ENCODE results near the gene MYOZ1. TPM values are rescaled to one million over a fixed set of nuclear protein-coding genes. Genes with fewer than 3 reads are reported as not detected.

The MYOZ1 gene
- total and polyA plus RNA-seq, 8 donors: 0.18 to 1.3 (median 0.70) TPM; not detected in 4

DNA sequence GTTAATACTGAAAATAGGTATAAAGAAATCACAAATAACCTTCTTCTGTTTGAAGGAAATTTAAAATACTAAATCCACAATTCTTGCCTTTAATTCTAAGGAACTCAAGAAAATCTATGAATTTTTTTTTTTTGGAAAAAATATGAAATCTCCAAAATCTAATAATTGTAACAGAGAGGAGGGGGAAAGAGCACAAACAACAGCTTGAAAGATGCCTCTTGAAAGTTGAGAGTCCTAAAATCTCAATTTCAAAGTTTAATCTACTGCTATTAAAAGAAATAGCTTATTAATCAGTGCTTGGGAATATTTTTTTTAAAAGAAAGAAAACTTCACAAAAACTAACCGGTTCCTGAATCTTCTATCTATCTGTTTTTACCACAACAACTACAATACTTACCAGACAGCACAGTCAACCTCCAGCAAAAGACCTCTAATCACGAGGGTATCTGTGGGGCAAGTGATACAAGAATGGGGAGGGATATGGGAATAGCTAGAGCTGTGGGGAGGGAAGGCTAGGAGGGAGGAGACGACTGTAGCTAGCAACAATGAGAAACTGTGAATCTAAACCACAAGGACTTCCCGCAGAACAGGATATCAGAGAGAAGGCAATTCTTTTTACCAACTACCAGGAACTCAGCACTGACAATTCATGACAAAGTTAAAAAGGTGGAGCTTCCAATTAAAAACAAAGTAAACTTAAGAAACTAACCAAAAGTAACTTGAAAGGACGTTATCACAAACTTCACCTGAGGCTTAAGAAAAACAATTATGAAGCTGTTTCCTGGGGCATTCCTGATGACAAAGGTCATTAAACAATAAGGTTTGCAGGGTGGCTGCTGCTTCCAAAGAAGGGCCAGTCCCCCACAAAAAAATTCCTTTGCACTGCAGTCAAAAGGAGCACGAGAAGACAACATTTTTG, 50.1 kb downstream of the MYOZ1 start, which contains the start of gene USP54:
TSS of gene USP54 (minus strand) at position 462 of the 919 bp plus-strand sequence. CDS start 15,684 bp downstream, outside the sequence.
- intact Hi-C loops (cut with DNase I; ENCODE audit: low total_unique reads): no loop called here
- peak in 1 of 2 donors; percentile 79 for DNase-seq

DNA sequence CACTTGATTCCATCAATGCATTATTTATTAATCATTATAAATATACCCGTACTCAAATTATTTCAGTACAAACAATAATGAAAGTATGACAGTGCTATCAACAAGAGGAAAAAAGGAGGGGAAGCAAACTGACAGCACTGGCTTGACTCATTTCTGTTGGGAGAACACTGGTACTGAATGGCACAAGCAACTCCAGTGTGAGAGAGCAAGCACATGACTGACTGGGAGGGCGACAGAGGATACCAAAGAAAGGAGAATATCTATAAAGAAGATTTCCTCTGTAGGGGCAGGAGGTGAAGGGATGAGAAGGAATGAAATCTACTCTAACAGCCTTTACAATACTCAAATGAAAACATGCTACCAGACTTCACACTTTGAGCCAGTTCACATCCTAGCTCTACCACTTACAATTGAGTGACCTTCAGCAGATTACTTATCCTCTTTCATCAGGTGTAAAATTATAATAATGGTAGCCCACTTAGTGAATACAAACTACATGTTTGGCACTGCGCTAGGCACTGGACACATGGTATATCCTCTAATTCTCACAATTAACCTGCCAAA, 51.6 kb downstream of the MYOZ1 start:
- Histone ChIP-seq H3K36me3 (no peaks in the 10 kb centered on the region), H3K4me3 (peak overlapping the region in 1 of 4 donors; percentile 2), H3K27me3 (no peaks in the 10 kb centered on the region), H3K4me1 (peaks cover 44 to 79% (median 62%) of the 10 kb centered on the region in 4 donors), H3K27ac (peak overlapping the region; percentile 36 to 84 (median 75)), H3K9me3 (no peaks in the 10 kb centered on the region)
- 59 to 80% (median 66%) methylated on average over 3 of the region's 3 CpGs for WGBS, 5 donors
- TF ChIP-seq EP300 (IDR thresholded peaks at IDR 0.05) (no peak), POLR2A (IDR thresholded peaks at IDR 0.05) (no peak), POLR2AphosphoS5 (IDR thresholded peaks at IDR 0.05) (peak in 1 of 3 donors; percentile 37)
- TF ChIP-seq, protein P1, sequence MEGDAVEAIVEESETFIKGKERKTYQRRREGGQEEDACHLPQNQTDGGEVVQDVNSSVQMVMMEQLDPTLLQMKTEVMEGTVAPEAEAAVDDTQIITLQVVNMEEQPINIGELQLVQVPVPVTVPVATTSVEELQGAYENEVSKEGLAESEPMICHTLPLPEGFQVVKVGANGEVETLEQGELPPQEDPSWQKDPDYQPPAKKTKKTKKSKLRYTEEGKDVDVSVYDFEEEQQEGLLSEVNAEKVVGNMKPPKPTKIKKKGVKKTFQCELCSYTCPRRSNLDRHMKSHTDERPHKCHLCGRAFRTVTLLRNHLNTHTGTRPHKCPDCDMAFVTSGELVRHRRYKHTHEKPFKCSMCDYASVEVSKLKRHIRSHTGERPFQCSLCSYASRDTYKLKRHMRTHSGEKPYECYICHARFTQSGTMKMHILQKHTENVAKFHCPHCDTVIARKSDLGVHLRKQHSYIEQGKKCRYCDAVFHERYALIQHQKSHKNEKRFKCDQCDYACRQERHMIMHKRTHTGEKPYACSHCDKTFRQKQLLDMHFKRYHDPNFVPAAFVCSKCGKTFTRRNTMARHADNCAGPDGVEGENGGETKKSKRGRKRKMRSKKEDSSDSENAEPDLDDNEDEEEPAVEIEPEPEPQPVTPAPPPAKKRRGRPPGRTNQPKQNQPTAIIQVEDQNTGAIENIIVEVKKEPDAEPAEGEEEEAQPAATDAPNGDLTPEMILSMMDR (IDR thresholded peaks at IDR 0.05): no peak
- DNase-seq: peak; percentile 30 to 51
- intact Hi-C loops (cut with DNase I; ENCODE audit: low total_unique reads): no loop called here

More for the DNA sequence above, 50.1 kb downstream of the MYOZ1 start, which contains the start of gene USP54:
- Histone ChIP-seq H3K9me3 (no peaks in the 10 kb centered on the region), H3K36me3 (no peaks in the 10 kb centered on the region), H3K4me1 (peaks cover 38 to 64% (median 51%) of the 10 kb centered on the region in 4 donors), H3K4me3 (no peak within 1 kb of the TSS), H3K27ac (peak within 1 kb of the TSS; percentile 66 to 84 (median 75)), H3K27me3 (no peaks in the 10 kb centered on the region)
- TF ChIP-seq POLR2AphosphoS5 (IDR thresholded peaks at IDR 0.05) (peak in 2 of 3 donors; percentile 16 to 49), POLR2A (IDR thresholded peaks at IDR 0.05) (no peak), EP300 (IDR thresholded peaks at IDR 0.05) (no peak)
- TF ChIP-seq, protein P1 (IDR thresholded peaks at IDR 0.05): no peak
- WGBS, 5 donors: 13 to 27% (median 16%) methylated on average over 6 of the region's 6 CpGs

DNA sequence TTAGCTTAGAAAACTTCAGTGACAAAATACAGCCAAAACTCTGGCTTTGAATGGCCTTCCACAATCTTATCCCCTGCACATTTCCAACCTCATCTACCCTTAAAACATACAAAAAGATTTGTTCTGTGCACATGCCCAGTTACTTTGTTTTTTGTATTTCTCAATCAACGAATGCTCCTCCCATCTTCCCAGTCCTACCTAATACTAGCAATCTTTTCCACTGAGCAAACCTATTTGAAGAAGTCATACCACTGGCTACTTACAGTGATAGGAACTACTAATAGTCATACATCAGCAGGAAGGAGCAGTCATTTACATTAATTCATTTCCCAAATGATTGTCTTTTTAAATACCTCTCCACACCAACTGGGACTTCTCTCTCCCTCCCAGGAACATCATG, 52.6 kb downstream of the MYOZ1 start:
- H3K4me3 ChIP-seq: no peak overlapping the region
- 41 to 60% (median 48%) methylated on average over 1 of the region's 1 CpG for WGBS, 5 donors
- intact Hi-C loops (cut with DNase I; ENCODE audit: low total_unique reads): no loop called here
- no peaks in the 10 kb centered on the region for H3K9me3 ChIP-seq
- H3K36me3 ChIP-seq: no peaks in the 10 kb centered on the region
- H3K27ac ChIP-seq: peak overlapping the region in 4 of 5 donors; percentile 66 to 84 (median 77)
- peaks cover 44 to 80% (median 63%) of the 10 kb centered on the region in 4 donors for H3K4me1 ChIP-seq
- no peaks in the 10 kb centered on the region for H3K27me3 ChIP-seq
- TF ChIP-seq POLR2A (IDR thresholded peaks at IDR 0.05) (no peak), EP300 (IDR thresholded peaks at IDR 0.05) (no peak), POLR2AphosphoS5 (IDR thresholded peaks at IDR 0.05) (peak in 2 of 3 donors; percentile 30 to 50)
- TF ChIP-seq, protein P1 (IDR thresholded peaks at IDR 0.05): no peak
- no peak for DNase-seq

DNA sequence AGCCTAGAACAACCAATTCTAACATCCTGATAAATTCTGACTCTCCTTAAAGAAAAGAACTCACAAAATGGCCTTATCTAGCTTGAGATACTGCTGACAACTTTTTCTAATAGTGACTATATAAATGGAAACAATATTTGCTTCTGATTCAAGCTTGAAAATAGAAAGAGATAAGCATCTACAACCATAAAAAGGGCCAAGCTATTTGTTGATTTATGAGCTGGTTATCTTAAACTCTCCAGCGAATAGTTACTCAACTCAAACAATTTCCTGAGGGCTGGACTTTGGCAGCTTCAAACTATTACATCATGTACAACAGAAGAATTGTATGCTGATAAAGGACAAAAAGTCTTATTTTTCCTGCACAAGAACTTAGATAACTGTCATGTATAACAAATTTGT, 54.7 kb downstream of the MYOZ1 start:
- H3K4me3 ChIP-seq: no peak overlapping the region
- H3K27me3 ChIP-seq: no peaks in the 10 kb centered on the region
- intact Hi-C loops (cut with DNase I; ENCODE audit: low total_unique reads): no loop called here
- TF ChIP-seq POLR2AphosphoS5 (IDR thresholded peaks at IDR 0.05): peak; percentile 15 to 66 (median 52)
- TF ChIP-seq EP300 (IDR thresholded peaks at IDR 0.05): no peak
- TF ChIP-seq POLR2A (IDR thresholded peaks at IDR 0.05): no peak
- no peaks in the 10 kb centered on the region for H3K36me3 ChIP-seq
- peaks cover 38 to 70% (median 53%) of the 10 kb centered on the region in 4 donors for H3K4me1 ChIP-seq
- peak; percentile 48 to 85 for DNase-seq
- H3K27ac ChIP-seq: peak overlapping the region in 4 of 5 donors; percentile 59 to 80 (median 74)
- no peaks in the 10 kb centered on the region for H3K9me3 ChIP-seq
- 0 to 15% (median 9%) methylated on average over 1 of the region's 1 CpG for WGBS, 5 donors

All from stomach (tissue), 9 donors.